NCI-H1436 (cell line): ENCODE data around the gene CHML.
A peak's percentile ranks its signal among the peaks of the same experiment; 100 is the strongest.
"Not testable (repeated sequence)": the region's sequence is repeated elsewhere in the genome, so short reads cannot be mapped to it uniquely, and the experiment has no call there.

Experiments
- DNase-seq: peaks from one replicate; lab custom pipeline; 2025; lab: John Stamatoyannopoulos, UW

The CHML gene, protein sequence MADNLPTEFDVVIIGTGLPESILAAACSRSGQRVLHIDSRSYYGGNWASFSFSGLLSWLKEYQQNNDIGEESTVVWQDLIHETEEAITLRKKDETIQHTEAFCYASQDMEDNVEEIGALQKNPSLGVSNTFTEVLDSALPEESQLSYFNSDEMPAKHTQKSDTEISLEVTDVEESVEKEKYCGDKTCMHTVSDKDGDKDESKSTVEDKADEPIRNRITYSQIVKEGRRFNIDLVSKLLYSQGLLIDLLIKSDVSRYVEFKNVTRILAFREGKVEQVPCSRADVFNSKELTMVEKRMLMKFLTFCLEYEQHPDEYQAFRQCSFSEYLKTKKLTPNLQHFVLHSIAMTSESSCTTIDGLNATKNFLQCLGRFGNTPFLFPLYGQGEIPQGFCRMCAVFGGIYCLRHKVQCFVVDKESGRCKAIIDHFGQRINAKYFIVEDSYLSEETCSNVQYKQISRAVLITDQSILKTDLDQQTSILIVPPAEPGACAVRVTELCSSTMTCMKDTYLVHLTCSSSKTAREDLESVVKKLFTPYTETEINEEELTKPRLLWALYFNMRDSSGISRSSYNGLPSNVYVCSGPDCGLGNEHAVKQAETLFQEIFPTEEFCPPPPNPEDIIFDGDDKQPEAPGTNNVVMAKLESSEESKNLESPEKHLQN

GRCh38 chr1:241640149-241640866 is at the start of gene CHML, which contains the start of gene OPN3:
Gene CHML (minus strand): TSS chr1:241640369. CDS start chr1:241635766, 4,603 bp downstream.
Gene OPN3 (minus strand): TSS chr1:241640369. CDS start chr1:241640254, 115 bp downstream.
- DNase-seq = peak; percentile 96

- DNase-seq = no peak
Observed at GRCh38 chr1:241688940-241689368, 48.8 kb upstream of the CHML start.

GRCh38 chr1:241684108-241684507 is 43.9 kb upstream of the CHML start:
- DNase-seq = no peak

DNA sequence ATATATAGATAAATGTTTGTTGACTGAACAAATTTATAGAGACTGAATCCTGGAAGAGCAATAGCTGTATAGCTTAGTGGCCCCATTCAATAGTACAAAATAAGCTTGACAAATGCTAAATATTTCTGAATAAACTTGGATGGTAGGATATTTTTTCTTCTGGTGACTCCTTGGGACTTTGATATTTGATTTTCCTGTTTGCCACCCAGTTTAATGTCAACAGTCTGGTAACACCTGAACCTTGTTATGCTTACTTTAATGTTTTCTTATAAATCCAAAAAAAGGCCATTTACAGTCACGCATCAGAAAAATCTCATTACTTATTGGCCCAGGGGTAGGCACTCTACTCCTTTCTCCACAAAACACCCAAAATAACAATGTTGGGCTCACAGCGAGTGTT is 42.8 kb upstream of the CHML start:
- DNase-seq = no peak

GRCh38 chr1:241681861-241682448 is 41.8 kb upstream of the CHML start:
- DNase-seq = not testable (repeated sequence)

GRCh38 chr1:241679961-241680360 is 39.8 kb upstream of the CHML start:
- DNase-seq = no peak

DNA sequence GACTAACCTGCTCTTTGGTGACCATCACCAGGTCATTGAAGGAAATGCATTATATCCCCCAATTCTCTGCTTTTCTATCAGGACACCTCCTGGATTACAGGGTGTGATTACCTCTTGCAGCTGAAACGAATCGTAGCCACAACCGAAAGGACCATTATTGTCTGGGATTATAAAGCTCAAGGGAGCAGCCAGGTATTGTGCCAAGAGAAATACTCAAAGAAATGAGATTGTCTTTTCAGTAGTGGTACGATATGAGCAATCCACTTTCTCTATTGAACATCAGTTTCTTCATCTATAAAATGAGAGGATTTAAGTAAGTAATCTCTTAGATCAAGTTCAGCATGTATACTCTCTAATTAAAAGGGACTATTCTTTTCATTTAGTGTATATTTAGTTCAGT is 39.2 kb upstream of the CHML start:
- no peak for DNase-seq

GRCh38 chr1:241678536-241678935 is 38.4 kb upstream of the CHML start:
- no peak for DNase-seq

GRCh38 chr1:241677201-241677600 is 37.0 kb upstream of the CHML start:
- no peak for DNase-seq

- no peak for DNase-seq
Observed at GRCh38 chr1:241675983-241676382, 35.8 kb upstream of the CHML start.

DNA sequence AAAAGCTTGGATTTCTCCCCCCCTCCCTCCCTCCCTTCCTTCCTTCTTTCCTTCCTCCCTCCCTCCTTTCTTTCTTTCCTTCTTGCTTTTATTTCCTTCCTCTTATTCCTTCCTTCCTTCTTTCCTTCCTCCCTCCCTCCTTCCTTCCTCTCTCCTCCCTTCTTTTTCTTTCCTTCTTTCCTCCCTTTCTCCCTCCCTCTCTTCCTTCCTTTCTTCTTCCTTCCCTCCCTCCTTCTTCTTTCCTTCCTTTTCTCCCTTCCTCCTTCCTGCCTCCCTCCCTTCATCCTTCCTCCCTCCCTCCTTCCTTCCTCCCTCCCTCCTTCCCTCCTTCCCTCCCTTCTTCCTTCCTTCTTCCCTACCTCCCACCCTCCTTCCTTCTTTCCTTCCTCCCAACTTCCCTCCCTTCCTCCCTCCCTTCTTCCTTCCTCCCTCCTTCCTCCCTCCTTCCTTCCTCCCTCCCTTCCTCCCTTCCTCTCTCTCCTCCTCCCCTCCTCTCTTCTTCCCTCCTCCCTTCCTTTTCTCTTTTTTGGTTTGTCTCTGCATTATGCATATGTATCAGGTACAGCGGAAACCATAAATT is 34.7 kb upstream of the CHML start:
- no peak for DNase-seq

DNA sequence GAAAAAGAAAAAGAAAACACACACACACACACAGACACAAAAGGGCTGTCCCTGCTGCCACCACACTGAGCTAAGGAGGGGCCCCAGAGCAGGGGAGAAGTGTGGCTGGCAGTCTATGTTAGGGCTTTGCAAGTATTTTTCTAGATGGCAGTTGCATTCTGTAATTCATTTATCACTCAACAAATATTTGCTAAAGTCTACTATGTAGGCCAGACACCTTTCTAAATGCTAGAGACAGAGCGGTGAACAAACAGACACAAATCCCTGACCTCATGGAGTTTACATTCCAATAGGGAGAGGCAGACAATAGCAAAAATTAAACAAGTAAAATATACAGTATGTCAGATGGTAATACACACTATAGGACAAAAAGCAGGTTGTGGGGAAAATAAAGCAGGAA is 32.1 kb upstream of the CHML start:
- no peak for DNase-seq

- no peak for DNase-seq
Observed at GRCh38 chr1:241666419-241666818, 26.2 kb upstream of the CHML start.

DNA sequence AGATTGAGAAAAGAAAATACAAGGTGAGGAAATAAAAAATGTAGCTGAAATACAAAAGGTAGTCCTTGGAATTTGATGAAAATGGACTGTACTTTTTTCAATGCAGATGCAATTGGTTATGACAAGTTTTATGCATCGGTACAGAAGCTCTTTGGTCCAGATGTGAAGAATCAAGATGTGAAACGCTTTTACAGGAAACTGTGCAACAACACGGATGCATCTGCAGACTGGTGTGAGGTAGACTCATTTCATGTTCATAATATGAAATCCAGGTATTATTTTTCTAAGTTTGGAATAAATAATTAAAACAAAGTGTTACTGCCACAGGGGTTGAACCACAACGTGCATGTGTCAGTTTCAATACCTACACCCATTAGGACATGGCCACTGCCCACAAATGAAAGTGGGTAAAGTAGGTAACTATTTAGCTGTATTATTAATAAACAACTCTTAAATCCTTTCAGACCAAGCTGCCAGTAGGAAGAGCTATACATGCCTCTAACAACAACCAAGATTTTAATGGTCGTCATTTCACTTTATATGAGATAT is 20.3 kb upstream of the CHML start:
- no peak for DNase-seq

DNA sequence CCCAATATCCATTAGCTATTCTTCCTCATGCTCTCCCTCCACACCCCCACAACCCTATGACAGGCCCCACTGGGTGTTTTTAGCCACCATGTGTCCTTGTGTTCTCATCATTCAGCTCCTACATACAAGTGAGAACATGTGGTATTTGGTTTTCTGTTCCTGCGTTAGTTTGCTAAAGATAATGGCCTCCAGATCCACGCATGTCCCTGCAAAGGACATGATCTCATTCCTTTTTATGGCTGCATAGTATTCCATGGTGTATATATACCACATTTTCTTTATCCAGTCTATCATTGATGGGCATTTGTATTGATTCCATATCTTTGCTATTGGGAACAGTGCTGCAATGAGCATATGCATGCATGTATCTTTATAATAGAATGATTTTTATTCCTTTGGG is 18.8 kb upstream of the CHML start:
- DNase-seq = not testable (repeated sequence)

GRCh38 chr1:241658081-241658793 is 18.1 kb upstream of the CHML start:
- no peak for DNase-seq

DNA sequence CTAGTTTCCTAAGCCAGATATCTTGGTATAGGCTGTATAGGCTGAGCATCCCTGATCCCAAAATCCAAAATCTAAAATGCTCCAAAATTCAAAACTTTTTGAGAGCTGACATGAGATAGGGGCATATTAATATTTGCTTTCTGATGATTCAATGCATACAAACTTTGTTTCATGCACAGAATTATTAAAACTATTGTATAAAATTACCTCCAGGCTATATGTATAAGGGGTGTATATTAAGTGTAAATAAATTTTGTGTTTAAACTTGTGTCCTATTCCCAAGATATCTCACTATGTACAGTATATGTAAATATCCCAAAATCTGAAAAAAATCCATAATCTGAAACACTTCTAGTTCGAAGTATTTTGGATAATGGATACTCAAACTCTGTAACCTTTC is 14.5 kb upstream of the CHML start:
- no peak for DNase-seq

GRCh38 chr1:241654019-241654418 is 13.8 kb upstream of the CHML start:
- no peak for DNase-seq

GRCh38 chr1:241652012-241652411 is 11.8 kb upstream of the CHML start, which contains the start of gene WDR64:
Gene WDR64 (plus strand): TSS chr1:241652281. CDS start chr1:241652485, 204 bp downstream.
- DNase-seq = no peak

DNA sequence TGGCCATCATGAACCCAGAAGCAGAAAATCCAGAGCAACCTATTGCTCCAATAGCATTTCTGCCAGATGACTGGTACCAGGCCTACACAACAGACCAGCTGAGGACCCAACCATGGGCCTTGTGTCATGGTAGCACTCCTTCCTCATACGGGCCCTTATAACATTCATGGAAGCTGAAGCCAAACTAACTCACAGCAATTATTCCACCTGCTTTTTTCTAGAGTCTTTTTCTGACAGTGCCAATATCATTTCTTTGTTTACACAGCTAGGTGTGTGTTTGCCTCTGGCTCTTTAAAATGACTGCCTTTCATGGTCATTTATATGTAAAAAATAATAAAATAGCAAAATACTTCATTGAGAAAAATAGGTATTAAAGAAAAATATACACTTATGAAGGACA is 8.0 kb upstream of the CHML start:
- no peak for DNase-seq

DNA sequence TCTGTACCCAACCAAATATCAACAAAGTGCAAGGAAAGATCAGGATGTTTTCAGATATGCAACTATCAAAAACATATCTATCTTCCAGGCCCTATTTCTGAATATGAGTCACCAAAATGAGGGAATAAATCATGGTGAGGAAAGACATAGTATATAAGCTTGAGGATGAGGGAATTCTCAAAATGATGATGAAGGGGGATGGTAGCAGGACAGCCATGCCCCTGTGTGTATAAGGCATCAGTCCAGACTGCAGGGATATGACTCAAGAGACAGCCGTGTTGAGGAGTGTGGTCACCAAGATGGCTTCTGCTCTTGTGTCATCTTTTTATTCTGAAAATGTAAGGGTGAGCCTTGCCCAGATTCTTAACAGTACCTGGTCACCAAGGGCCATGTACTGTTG is 7.5 kb upstream of the CHML start:
- DNase-seq = no peak
